Stimulated activated naive B cell treated with anti-CD40 and anti-IgM and Interleukin-4, amounts not matched to agents 10 μg/mL and 1 μg/mL and 100 μg/mL, for 72 hours (primary cell): Measurements from ENCODE around the gene OCRL.
"Not testable (repeated sequence)": the region's sequence is repeated elsewhere in the genome, so short reads cannot be mapped to it uniquely, and the experiment has no call there.

ENCODE experiments used
- ATAC-seq, 2 donors: fragments of 150-1000 bp; cut with Tn5 transposase; replicated peaks; 2 replicates each; pipeline ENCODE4 v1.10.0; 2021; ENCODE audit warnings: moderate library complexity in 1 of 2
- DNase-seq: peaks from one replicate; pipeline ENCODE4 v3.0.0; 2021
- H3K27ac Mint-ChIP-seq: one replicate; pipeline ENCODE4 v1.8.0; 2022; ENCODE audit warnings: mild to moderate bottlenecking, mixed read lengths
- H3K27me3 Mint-ChIP-seq, 2 donors: one replicate each; pipeline ENCODE4 v1.8.0; 2022; ENCODE audit warnings: mixed read lengths in 2 of 2
- H3K36me3 Mint-ChIP-seq, 2 donors: one replicate each; pipeline ENCODE4 v1.8.0; 2022; ENCODE audit warnings: mixed read lengths in 2 of 2, mild to moderate bottlenecking in 1 of 2
- H3K4me1 Mint-ChIP-seq, 2 donors: one replicate each; pipeline ENCODE4 v1.8.0; 2022; ENCODE audit warnings: mixed read lengths in 2 of 2, mild to moderate bottlenecking in 1 of 2
- H3K4me3 Mint-ChIP-seq, 2 donors: one replicate each; pipeline ENCODE4 v1.8.0; 2022; ENCODE audit warnings: mild to moderate bottlenecking in 2 of 2, mixed read lengths in 2 of 2, moderate library complexity in 1 of 2
- H3K9me3 Mint-ChIP-seq, 2 donors: one replicate each; pipeline ENCODE4 v1.8.0; 2022; ENCODE audit warnings: mixed read lengths in 2 of 2, mild to moderate bottlenecking in 1 of 2

OCRL gene

DNA sequence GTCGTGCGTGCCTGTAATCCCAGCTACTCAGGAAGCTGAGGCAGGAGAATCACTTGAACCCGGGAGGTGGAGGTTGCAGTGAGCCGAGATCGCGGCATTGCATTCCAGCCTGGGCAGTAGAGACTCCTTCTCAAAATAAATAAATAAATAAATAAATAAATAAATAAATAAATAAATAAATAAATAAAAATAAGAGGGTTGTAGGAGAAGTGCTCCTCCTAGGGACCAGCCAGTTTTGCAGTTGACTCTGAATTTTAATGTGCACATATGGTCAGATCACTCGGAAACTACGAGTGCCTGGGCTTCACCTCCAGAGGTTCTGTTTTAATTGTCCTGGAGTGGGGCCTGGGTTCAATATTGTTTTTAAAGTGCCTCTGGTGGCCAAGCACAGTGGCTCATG lies 14.8 kb downstream of the OCRL start:
- H3K9me3 Mint-ChIP-seq, H3K27ac Mint-ChIP-seq, ATAC-seq, H3K4me1 Mint-ChIP-seq, H3K4me3 Mint-ChIP-seq, H3K27me3 Mint-ChIP-seq, H3K36me3 Mint-ChIP-seq, DNase-seq: not testable (repeated sequence)

DNA sequence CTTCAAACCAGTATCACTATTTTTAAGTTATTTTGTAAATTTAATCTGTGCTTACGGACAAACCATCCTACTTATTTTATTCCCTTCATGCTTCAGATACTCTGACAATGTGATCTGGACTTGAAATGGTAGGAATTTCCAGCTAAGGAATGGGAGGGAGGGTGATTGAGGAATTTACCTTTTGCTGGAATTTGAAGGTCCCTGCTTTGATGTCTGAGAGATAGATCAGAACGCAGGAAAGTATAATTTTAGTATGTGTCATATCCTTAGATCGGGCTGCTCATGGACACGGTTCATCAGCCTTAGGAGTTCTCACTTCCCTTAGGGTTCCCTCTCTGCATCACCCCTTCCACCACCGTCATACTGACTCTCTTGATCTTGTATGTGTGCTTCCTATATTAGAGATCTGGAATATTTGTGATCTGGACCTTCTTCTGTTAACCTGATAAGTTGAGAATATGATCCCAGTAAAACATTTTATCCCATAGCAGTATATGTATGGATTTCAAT lies 16.8 kb downstream of the OCRL start:
- Mint-ChIP-seq H3K36me3 (peaks cover 2 to 8% of the 10 kb centered on the region in 2 donors), H3K4me3 (no peak overlapping the region), H3K4me1 (peaks cover 0 to 1% of the 10 kb centered on the region in 2 donors), H3K9me3 (no peaks in the 10 kb centered on the region), H3K27me3 (peaks cover 0 to 4% of the 10 kb centered on the region in 2 donors), H3K27ac (no peak overlapping the region)
- ATAC-seq, result peak; percentile 78 to 83
- no peak for DNase-seq

DNA sequence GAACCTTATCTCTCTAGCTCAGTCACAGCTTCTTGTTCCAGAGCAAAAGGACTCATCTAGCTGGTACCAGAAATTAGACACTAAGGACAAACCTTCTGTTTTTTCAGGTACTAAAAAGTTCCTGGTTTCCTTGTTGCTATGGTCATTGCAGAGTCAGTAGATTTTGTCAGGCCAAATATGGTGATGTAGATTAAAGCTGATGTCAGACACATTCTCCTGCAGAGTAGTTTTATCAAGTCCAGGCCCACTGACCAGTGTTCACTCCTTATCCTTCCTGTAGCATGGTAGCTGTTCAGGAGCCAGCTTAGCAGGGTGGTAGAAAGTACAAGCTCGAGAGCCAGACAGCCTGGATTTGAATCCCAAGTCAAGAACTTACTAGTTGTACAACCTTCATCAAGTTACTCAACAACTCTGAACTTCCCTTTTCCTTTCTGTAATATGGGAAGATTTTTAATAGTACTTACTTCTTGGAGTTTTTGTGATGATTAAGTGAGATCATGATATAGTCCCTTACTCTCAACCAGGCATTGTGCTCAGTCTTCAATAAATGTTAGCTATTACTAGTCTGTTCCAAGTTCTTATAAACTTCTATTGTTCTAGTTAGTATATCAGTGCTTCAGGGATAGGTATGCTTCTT lies 17.9 kb downstream of the OCRL start:
- Mint-ChIP-seq H3K27me3 (no peaks in the 10 kb centered on the region), H3K4me3 (no peak overlapping the region), H3K9me3 (no peaks in the 10 kb centered on the region), H3K4me1 (no peaks in the 10 kb centered on the region), H3K36me3 (peaks cover 9 to 12% of the 10 kb centered on the region in 2 donors), H3K27ac (no peak overlapping the region)
- DNase-seq (no peak), ATAC-seq (no peak)

DNA sequence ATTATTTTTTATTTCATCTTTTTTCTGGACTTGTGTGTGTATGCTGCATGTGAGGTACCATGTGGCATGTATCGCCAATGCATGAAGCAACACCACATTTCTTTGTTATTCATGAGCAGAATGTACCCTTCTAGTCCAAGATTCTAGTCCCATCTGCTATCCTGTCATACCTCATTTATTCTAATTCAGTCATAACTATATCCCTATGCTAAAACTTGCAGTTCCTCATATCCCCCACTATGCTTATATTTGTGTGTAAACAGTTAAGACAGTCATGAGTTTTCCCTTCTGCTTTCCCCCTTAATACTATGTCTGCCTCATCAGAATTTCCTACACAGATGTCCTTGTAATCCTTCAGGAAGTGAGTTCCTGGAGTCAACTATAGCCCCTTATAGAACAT lies 19.7 kb downstream of the OCRL start:
- Mint-ChIP-seq H3K4me3 (no peak overlapping the region), H3K27me3 (no peaks in the 10 kb centered on the region), H3K4me1 (no peaks in the 10 kb centered on the region), H3K27ac (no peak overlapping the region), H3K36me3 (peaks cover 12 to 16% of the 10 kb centered on the region in 2 donors), H3K9me3 (no peaks in the 10 kb centered on the region)
- no peak for DNase-seq
- no peak for ATAC-seq

DNA sequence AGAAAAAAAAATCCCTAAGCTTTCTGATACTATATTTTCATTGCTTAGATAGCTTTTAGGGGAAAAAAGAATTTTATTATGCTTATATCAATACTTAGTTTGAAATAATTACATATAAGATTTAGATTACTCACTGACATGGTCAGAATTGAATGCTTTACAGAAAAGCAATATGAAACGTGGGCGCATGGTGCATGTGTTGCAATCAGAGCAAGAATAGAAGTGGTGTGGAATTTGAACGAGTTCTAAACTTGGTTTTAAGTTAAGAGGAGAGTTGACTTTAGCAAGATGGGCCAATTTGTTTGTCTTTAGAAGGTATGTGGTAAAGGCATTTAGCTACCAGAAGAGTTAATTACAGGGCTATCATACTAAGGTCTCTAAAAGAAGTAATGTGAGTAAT lies 21.4 kb downstream of the OCRL start:
- Mint-ChIP-seq H3K36me3 (peaks cover 16 to 17% of the 10 kb centered on the region in 2 donors), H3K4me3 (no peak overlapping the region), H3K27me3 (no peaks in the 10 kb centered on the region), H3K4me1 (peaks cover 4 to 11% of the 10 kb centered on the region in 2 donors), H3K9me3 (no peaks in the 10 kb centered on the region), H3K27ac (no peak overlapping the region)
- ATAC-seq (no peak), DNase-seq (no peak)

DNA sequence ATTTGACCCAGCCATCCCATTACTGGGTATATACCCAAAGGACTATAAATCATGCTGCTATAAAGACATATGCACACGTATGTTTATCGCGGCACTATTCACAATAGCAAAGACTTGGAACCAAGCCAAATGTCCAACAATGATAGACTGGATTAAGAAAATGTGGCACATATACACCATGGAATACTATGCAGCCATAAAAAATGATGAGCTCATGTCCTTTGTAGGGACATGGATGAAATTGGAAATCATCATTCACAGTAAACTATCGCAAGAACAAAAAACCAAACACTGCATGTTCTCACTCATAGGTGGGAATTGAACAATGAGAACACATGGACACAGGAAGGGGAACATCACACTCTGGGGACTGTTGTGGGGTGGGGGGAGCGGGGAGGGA lies 24.3 kb downstream of the OCRL start:
- Mint-ChIP-seq H3K4me1 (peaks cover 4 to 11% of the 10 kb centered on the region in 2 donors), H3K36me3 (peaks cover 21 to 22% of the 10 kb centered on the region in 2 donors)
- H3K4me3 Mint-ChIP-seq, H3K27ac Mint-ChIP-seq, DNase-seq, H3K9me3 Mint-ChIP-seq, H3K27me3 Mint-ChIP-seq, ATAC-seq: not testable (repeated sequence)

DNA sequence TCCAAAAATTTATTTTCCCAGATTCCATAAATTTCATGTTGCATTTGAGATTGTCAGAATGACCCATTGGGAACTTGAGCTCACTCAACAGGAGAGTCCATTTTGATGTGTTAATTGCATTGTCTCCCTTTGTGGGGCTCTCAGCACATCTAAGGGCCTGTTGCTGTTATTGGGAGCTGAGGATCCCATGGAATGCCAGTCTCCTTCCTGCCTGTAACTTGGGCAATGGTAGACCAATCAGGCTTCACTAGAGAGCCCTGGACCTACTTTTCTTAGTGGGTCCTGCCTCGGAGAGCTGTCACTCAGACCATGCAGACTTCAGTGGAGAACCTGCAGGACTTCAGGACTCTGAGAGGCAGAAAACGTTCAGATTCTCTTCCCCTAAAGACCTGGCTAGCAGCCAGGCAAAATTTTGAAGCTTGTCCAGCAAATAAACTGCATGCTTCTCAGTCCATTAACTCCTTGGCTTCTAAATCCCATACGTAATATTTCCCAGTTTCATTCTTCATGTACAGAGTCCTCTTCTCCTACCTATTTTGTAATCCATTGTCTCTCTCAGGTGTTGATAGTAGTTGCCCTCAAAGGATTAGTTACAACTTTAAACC lies 25.1 kb downstream of the OCRL start:
- no peak overlapping the region for H3K4me3 Mint-ChIP-seq
- H3K9me3 Mint-ChIP-seq, result no peaks in the 10 kb centered on the region
- H3K4me1 Mint-ChIP-seq, result peaks cover 4 to 11% of the 10 kb centered on the region in 2 donors
- H3K27me3 Mint-ChIP-seq, result no peaks in the 10 kb centered on the region
- ATAC-seq, result no peak
- no peak for DNase-seq
- H3K27ac Mint-ChIP-seq, result no peak overlapping the region
- H3K36me3 Mint-ChIP-seq, result peaks cover 21 to 23% of the 10 kb centered on the region in 2 donors

DNA sequence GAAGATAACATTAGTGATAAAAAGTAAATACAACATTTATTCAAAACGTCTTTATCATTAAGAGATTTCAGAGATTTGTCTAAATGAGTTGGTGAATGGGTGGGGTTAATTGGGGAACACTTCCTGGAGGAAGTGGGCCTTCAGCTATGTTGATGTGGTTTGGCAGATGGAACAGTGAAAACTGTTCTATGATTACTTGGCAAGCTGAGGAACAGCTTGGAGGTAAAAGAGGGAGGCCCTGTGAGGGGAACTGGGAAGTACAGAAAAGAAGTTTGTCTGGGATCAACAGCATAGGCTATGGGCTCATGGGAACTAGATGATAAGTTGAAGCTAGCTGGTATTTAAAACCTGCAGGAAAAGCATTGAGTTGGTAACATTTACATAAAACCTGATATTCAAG lies 26.0 kb downstream of the OCRL start:
- Mint-ChIP-seq H3K4me3 (no peak overlapping the region), H3K4me1 (peaks cover 4 to 11% of the 10 kb centered on the region in 2 donors), H3K9me3 (no peaks in the 10 kb centered on the region), H3K36me3 (peaks cover 21 to 24% of the 10 kb centered on the region in 2 donors), H3K27me3 (no peaks in the 10 kb centered on the region), H3K27ac (no peak overlapping the region)
- DNase-seq (no peak), ATAC-seq (no peak)

DNA sequence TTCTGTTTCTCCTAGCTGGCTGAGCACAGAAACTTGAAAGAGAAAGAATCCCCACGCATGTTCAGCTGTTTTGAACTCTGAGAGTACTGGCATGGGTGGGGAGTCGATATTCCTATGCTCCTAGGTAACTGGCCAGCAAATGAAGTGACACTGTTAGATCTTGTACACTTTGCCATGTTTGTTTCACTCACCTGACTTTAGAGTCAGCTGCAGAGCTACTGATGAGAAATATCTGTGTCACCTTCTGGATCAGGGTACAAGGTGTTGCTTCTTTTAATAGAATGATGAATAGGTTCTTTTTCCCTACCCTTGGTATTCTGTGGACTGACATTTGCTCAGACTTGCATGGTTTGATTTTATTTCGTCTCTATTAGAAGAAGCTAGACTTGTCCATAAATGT lies 28.3 kb downstream of the OCRL start:
- H3K9me3 Mint-ChIP-seq, result no peaks in the 10 kb centered on the region
- no peaks in the 10 kb centered on the region for H3K27me3 Mint-ChIP-seq
- DNase-seq, result no peak
- peaks cover 14 to 22% of the 10 kb centered on the region in 2 donors for H3K36me3 Mint-ChIP-seq
- peak overlapping the region; percentile 4 for H3K27ac Mint-ChIP-seq
- no peak overlapping the region for H3K4me3 Mint-ChIP-seq
- peaks cover 4 to 11% of the 10 kb centered on the region in 2 donors for H3K4me1 Mint-ChIP-seq
- ATAC-seq, result no peak

DNA sequence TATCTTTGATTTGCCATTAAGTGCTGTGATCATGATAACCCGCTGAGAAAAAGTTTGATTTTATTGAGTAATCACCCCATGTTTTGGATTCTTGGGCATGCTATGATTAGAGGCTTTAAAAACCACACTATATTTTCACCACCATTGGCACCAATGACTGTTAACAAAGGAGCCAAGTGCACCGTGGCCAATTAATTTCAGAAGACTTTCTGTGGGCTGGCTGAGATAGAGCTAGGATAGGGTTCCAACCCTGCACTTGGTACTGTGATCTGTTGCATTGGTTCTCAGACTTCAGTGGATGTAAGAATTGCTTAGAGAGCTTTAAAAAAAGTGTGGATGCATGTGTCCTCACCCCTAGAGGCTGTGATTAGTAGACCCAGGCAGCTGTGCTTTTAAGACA lies 32.4 kb downstream of the OCRL start:
- no peaks in the 10 kb centered on the region for H3K9me3 Mint-ChIP-seq
- H3K27ac Mint-ChIP-seq, result no peak overlapping the region
- no peaks in the 10 kb centered on the region for H3K4me1 Mint-ChIP-seq
- DNase-seq (no peak), ATAC-seq (no peak)
- H3K27me3 Mint-ChIP-seq, result no peaks in the 10 kb centered on the region
- no peak overlapping the region for H3K4me3 Mint-ChIP-seq
- peaks cover 11 to 28% of the 10 kb centered on the region in 2 donors for H3K36me3 Mint-ChIP-seq

DNA sequence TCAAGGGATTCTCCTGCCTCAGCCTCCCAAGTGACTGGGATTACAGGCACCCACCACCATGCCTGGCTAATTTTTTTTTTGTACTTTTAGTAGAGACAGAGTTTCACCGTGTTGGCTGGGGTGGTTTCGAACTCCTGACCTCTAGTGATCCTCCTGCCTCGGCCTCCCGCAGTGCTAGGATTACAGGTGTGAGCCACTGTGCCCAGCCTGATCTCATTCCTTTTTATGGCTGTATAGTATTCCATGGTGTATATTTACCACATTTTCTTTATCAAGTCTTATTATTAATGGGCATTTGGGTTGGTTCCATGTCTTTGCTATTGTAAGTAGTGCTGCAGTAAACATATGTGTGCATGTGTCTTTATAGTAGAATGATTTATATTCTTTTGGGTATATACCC lies 33.6 kb downstream of the OCRL start:
- H3K4me1 Mint-ChIP-seq, ATAC-seq, H3K4me3 Mint-ChIP-seq, H3K27me3 Mint-ChIP-seq, H3K27ac Mint-ChIP-seq, DNase-seq, H3K9me3 Mint-ChIP-seq: not testable (repeated sequence)
- peaks cover 8 to 24% of the 10 kb centered on the region in 2 donors for H3K36me3 Mint-ChIP-seq

DNA sequence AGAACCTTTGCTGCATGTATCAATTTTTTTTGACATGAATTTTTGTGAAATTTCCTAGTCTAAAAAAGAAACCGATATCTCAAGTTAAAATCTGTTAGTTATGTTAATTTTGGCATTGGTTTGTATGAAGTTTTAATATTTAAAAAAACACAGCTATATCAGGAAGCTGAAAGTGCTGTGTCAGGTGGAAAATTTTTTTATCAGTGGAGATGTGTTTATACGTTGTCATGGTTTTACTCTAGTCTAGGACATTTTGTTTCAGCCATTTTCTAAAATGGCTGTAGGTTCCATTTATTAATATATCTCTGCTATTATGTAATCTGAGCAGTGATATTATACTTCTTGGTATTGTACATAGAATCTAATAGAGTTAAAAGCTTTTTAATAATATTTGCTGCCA lies 34.2 kb downstream of the OCRL start:
- DNase-seq (no peak), ATAC-seq (no peak)
- Mint-ChIP-seq H3K4me1 (no peaks in the 10 kb centered on the region), H3K27me3 (no peaks in the 10 kb centered on the region), H3K36me3 (peaks cover 9 to 25% of the 10 kb centered on the region in 2 donors), H3K9me3 (no peaks in the 10 kb centered on the region), H3K27ac (no peak overlapping the region), H3K4me3 (no peak overlapping the region)

DNA sequence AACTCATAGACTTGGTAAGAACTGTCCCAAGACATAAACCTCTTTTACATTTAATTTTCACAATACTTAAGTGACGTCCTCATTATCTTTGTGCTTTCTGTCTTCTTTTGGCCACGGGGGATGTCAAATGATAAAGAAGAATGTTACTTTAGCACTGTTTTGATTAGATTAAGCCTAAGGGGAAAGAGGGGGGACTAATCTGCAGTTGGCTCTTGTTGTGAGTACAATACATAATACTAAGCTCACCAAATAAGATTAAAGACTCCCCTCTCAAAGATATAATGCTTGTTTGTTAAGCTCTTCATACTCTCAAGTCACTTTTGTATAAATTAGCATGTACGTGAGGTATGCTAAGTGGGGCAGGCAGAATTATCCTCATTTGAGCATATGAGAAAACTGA lies 36.5 kb downstream of the OCRL start:
- no peak overlapping the region for H3K4me3 Mint-ChIP-seq
- no peaks in the 10 kb centered on the region for H3K27me3 Mint-ChIP-seq
- no peaks in the 10 kb centered on the region for H3K9me3 Mint-ChIP-seq
- ATAC-seq (no peak), DNase-seq (no peak)
- peaks cover 11 to 23% of the 10 kb centered on the region in 2 donors for H3K36me3 Mint-ChIP-seq
- no peak overlapping the region for H3K27ac Mint-ChIP-seq
- no peaks in the 10 kb centered on the region for H3K4me1 Mint-ChIP-seq

DNA sequence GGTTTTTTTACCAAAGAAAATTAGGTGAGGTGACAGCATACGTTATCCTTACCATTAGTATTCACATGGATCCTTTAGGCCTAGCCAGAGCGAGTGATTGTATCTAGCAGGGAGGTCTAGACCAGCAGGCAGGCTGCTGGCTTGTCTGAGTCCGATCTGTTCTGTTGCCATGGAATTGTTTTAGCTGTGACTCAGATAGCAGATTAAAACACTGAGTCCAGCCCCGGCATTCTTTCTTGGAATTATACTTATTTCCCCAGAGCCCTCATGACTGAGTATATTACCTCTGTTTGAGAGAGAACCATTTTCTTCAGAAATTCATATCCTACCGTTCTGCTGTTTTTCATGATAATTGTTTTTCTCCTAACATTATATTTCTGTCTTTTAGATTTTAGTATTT lies 37.4 kb downstream of the OCRL start:
- Mint-ChIP-seq H3K4me3 (no peak overlapping the region), H3K36me3 (peaks cover 13 to 18% of the 10 kb centered on the region in 2 donors), H3K4me1 (no peaks in the 10 kb centered on the region), H3K9me3 (no peaks in the 10 kb centered on the region), H3K27ac (no peak overlapping the region), H3K27me3 (no peaks in the 10 kb centered on the region)
- DNase-seq (no peak), ATAC-seq (no peak)

DNA sequence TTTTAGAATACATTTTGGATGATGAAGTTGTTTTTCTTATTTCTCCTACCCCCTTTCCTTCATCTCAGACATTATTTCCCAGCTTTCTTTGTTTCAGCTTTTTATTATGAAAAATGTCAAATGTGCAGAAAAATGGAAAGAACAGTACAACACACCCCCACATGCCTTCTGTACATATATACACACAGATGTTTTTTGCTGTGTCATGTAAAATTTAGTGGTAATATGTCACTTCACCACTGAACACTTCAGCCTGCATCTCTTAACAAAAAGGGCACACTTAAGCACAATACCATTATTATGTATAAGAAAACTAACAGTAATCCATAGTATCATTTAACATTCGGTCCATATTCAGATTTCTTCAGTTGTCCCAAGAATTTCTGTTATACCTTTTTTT lies 37.8 kb downstream of the OCRL start:
- H3K27ac Mint-ChIP-seq, result no peak overlapping the region
- H3K4me3 Mint-ChIP-seq, result no peak overlapping the region
- no peaks in the 10 kb centered on the region for H3K27me3 Mint-ChIP-seq
- peaks cover 13 to 16% of the 10 kb centered on the region in 2 donors for H3K36me3 Mint-ChIP-seq
- DNase-seq, result no peak
- no peaks in the 10 kb centered on the region for H3K9me3 Mint-ChIP-seq
- H3K4me1 Mint-ChIP-seq, result no peaks in the 10 kb centered on the region
- ATAC-seq, result no peak
